ENCODE measurements around the gene LY86.

DNA sequence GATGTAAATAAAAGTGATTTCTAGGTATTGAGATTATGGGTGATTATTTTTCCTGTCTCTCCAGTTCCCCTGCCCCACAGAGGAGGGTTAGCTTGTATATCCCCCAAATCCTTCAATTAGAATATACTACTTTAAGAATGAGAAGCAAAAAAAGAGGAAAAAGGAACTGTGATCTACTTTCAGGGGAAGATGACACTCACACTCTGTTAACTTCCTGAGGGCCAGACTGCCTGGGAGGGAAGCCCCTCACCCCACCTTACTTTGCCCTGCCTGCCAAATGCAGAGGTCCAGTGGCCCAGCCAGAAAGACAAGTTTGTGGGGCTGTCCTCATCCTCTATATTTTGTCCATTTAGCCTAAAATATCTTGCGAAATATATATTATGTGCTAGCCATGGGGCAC, 9.2 kb upstream of the LY86 start:
- TF ChIP-seq, protein P1, sequence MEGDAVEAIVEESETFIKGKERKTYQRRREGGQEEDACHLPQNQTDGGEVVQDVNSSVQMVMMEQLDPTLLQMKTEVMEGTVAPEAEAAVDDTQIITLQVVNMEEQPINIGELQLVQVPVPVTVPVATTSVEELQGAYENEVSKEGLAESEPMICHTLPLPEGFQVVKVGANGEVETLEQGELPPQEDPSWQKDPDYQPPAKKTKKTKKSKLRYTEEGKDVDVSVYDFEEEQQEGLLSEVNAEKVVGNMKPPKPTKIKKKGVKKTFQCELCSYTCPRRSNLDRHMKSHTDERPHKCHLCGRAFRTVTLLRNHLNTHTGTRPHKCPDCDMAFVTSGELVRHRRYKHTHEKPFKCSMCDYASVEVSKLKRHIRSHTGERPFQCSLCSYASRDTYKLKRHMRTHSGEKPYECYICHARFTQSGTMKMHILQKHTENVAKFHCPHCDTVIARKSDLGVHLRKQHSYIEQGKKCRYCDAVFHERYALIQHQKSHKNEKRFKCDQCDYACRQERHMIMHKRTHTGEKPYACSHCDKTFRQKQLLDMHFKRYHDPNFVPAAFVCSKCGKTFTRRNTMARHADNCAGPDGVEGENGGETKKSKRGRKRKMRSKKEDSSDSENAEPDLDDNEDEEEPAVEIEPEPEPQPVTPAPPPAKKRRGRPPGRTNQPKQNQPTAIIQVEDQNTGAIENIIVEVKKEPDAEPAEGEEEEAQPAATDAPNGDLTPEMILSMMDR (IDR thresholded peaks at IDR 0.05), result no peak
- no peak for TF ChIP-seq POLR2A (IDR thresholded peaks at IDR 0.05)
